Left ventricle myocardium superior (tissue), 1 donor: Measurements from ENCODE around the gene SLC8A1. TPM values are rescaled to one million over a fixed set of nuclear protein-coding genes. Genes with fewer than 3 reads are reported as not detected.
A peak's percentile ranks its signal among the peaks of the same experiment; 100 is the strongest.
"Not testable (repeated sequence)": the region's sequence is repeated elsewhere in the genome, so short reads cannot be mapped to it uniquely, and the experiment has no call there.

Experiments used
- ATAC-seq: fragments of 200-7000 bp; cut with Tn5 transposase; one replicate; pipeline ENCODE4 v1.9.1; 2020; ENCODE audit warnings: mild to moderate bottlenecking, moderate library complexity
- DNase-seq: peaks from one replicate; pipeline ENCODE4 v3.0.0-alpha.2; 2020
- intact Hi-C: fragments of 100-400 bp; cut with micrococcal nuclease; formaldehyde crosslinking; loops from one replicate; pipeline ENCODE4 v1.11.0; 2022
- total RNA-seq: library from RNA; stranded (reverse); fragmentation: NEBNext Ultra II Directional; extraction: Animal tissue kit (Norgen Biotek cat#: 25700); gene quantifications from one replicate; pipeline ENCODE4 v1.2.1, GENCODE V29; 2021
- donor health status: DM: no; HTN: yes; CAD: no; lungs with severe emphysema.

The SLC8A1 gene
- total RNA-seq, 1 donor from 2014 or later: 1,122 TPM

DNA sequence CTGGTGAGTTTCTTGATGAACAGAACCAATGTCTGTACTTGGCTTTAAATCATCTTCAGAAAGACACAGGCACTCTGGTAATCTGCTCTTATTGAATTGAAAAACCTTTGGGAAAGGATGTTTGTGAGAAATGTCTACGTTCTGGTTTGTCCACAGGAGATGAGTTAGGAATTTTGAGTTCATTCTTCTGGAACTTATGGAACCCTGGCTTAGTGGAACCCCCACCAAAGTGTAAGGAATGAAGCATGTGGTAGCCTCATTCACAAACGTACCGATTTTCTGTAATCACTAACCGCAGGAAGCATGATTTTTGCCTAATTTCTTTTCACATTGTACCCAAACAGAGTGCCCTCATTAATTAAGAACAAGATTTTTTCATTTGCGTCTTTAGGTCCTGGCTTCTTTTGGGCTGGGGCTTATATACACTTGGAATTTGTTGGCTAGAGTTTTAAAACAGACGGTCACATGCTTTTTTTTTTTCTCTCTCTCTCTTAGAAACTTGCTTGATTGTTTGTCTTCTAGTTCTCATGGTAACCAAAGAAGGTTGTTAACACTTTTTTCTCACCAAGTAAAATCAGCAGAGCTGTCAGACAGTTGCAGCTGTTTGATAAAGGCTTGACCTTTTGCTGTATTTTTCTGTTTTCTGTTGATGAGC, 358.7 kb downstream of the SLC8A1 start:
- peak; percentile 42 for ATAC-seq
- intact Hi-C loops: no loop called here

DNA sequence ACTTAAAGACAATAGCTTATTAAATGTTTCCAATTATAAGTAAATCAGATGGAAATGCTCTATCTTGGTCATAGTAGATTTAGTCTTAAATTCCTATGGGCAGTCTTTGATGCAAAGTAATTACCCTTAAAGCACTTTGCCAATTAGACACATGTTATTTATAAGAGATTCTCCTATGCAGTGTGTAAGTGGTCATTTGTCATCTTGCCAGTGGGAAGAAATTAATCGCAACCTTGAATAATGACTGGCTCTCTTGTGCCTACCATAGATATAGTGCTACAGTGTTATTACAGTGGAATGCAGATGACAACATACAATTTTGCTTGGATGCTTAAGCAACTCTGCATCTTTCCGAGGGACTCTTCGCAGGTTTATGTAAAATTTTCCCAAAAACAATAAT, 361.8 kb downstream of the SLC8A1 start:
- intact Hi-C loops: no loop called here
- ATAC-seq (no peak), DNase-seq (no peak)

More for the DNA sequence above, 358.7 kb downstream of the SLC8A1 start:
- no peak for DNase-seq

DNA sequence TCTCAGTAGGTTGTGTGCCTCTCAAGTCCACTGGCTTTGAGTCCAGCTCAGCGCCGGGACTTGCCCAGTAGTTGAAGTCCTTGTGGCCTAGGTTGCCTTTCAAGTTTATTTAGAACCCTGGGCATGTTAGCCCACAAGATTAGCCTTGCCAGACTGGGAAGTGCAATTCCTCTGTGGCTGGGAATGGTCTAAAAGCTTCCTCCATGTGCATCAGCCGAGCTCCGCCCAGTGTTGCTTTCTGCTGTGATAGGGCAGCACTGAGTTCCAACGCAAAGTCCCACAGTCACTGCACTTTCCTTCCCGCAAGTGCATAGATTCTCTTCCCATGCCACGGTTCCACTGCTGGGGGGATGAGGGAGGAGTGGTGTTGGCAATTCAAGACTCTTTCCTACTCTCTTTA, 364.0 kb downstream of the SLC8A1 start:
- DNase-seq (no peak), ATAC-seq (no peak)
- intact Hi-C loops: no loop called here

DNA sequence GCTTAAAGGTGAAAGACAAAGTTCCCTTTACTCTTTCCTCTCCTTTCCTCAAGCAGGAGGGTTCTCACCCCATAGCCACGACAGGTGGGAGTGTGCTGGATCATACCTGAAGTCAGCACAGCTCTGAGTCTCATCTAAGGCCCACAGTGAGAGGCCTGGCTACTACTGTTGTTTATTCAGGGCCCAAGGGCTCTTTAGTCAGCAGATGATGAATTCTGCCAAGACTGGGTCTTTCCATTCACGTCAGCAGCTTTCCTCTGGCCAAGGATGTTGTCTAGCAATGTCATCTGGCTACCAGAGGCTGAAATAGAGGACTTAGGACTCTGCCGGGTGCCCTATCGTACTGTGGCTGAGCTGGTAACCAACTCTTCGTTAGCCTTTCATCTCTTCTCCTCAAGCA, 364.5 kb downstream of the SLC8A1 start:
- DNase-seq (no peak), ATAC-seq (peak; percentile 87)
- intact Hi-C loops: no loop called here

DNA sequence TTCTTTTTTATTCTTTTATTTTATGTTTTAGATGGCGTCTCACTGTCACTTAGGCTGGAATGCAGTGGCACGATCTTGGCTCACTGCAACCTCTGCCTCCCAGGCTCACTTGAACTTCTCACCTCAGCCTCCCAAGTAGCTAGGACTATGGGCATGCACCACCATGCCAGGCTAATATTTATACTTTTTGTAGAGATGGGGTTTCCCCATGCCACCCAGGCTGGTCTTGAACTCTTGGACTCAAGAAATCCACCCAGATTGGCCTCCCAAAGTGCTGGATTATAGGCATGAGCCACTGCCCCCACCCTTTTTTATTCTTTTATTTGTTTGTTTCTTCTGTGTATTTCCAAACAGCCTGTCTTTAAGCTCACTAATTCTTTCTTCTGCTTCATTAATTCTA, 366.1 kb downstream of the SLC8A1 start:
- DNase-seq (no peak), ATAC-seq (no peak)
- intact Hi-C loops: no loop called here

DNA sequence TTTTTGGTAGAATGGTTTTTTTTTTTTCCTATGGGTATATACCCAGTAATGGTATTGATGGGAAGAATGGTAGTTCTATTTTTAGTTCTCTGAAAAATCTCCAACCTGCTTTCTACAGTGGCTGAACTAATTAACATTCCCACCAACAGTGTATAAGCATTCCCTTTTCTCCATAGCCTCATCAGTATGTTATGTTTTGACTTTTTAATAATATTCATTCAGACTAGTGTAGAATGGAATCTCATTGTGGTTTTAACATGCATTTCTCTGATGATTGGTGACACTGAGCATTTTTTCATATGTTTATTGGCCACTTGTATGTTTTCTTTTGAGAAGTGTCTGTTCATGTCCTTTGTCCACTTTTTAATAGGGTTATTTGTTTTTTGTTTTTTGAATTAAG, 378.6 kb downstream of the SLC8A1 start:
- ATAC-seq, DNase-seq, intact Hi-C loops: not testable (repeated sequence)

DNA sequence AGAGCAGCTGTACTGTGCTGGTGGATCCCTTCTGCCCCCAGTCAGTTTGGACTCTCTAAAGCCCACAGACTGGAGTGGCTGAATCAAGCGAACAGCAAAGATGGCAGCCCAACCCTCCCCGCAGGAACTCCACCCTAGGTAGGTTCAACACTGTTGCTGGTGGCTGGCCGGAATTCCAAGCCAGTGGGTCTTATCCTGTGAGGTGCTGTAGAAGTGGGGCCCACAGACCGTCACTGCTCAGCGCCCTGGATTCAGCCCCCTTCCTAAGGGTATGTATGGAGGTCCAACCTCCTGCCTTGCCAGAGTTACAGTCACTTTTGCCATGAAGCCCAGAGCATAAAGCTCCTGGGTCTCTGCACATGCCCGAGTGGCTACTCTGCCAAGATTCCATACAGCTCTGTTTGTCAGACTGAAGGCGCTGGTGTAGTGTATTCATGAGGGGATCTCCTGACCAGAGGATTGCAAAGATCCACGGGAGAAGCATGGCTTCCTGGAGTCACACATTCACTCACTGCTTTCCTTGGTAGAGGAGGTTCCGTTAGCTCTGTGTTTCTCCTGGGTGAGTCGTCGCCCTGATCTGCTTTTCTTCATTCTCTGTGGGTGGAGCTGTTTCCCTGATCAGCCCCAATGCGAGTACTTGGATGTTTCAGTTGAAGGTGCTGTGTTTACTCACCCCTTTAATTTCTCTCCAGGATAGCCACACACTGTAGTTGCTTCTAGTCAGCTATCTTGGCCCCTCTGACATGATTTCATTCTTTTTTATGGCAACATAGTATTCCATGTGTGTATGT, 379.3 kb downstream of the SLC8A1 start:
- ATAC-seq (no peak), DNase-seq (no peak)
- intact Hi-C loops: no loop called here

DNA sequence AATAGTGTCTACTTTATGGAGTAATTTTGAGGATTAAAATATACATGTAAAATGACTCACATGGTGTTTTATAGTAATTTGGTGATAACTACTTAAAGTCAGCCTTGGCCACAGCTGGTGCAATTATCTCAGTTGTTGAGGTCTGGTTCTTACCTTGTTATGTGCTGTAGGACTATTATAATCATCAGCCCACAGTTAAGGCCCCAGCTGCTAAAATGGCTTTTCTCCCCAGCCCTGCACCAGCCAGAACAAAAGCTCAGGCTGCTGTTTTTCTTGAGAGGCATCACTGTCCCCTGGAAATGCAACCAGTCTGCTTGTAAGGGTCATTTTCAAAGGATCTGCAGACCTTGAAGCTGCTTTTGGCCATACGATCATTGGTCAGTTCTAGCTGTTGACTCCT, 389.5 kb downstream of the SLC8A1 start:
- no peak for DNase-seq
- no peak for ATAC-seq
- intact Hi-C loops: no loop called here

DNA sequence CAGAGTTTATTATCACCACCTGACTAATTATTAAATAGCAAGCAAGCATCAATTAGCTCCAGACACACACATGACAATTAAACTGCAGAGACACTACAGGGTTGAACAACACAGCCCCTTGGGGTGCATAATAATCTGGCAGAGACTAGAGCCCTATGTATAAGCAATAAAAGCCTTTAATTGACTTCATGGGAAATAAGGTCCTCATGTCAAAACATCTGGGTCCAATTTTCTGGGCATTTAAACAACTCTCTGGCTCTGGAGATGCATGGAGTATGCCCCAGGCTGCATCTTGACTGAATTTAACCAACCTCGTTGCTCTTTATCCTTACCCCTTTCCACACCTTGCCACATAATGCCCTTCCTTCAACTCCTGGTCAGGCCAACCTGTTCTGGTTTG, 402.1 kb downstream of the SLC8A1 start:
- ATAC-seq (no peak), DNase-seq (no peak)
- intact Hi-C loops: no loop called here

DNA sequence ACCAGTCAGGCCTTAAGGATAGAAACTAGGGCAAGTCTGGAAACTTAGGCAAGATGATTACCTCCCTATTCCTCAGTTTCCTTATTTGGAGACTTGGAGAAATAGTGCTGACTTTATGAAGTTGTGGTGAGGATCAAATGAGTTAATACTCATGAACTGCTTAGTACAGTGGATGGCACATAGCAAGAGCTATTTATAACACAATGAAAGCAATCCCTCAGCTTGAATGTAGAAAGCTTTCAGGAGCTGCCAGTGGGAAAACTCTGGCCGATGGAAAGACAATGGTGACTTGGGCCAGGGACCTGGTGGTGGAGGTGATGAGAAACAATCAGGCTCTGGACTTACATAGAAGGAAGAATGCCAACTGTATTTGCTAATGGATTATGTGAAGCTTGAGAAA, 403.4 kb downstream of the SLC8A1 start:
- intact Hi-C loops: no loop called here
- DNase-seq (no peak), ATAC-seq (peak; percentile 75)

DNA sequence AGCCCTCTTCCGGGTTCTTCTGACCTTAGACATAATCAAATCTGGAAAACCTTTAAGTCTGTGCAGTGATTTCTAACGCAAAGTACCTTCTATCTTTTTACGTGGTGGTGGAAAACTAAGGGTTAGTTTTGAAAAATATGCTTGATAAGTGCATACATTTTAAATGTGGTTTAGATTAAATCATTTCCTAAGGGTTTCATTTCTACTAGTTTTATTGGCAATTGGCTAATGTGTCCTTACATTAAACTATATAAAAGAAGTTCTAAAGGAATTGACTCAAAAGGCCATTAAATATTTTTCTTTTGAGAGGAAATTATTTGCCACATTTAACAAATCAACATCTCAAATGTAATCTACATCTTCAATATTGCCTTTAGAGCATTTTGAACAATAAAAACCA, 404.5 kb downstream of the SLC8A1 start:
- intact Hi-C loops: no loop called here
- DNase-seq (no peak), ATAC-seq (no peak)
